SK-N-SH (cell line): ENCODE data around the gene MTCL3.

ENCODE experiments used
- CHD2 ChIP-seq: fragments of 150-350 bp; IDR thresholded peaks from 2 replicates; pipeline ENCODE4 v1.6.1; 2018; ENCODE audit warnings: low read length; ENCODE audit not compliant: partially characterized antibody
- CTCF ChIP-seq: fragments of 200-600 bp; sonication (generic); IDR thresholded peaks from 2 replicates; pipeline ENCODE4 v1.6.1; 2017; ENCODE audit warnings: antibody characterized with exemption, mild to moderate bottlenecking, moderate library complexity
- EP300 ChIP-seq, 2 experiments: IDR thresholded peaks; 2 replicates each; pipeline versions ENCODE4 v1.4.0 to v1.6.1; 2012; ENCODE audit warnings: borderline replicate concordance in 1 of 2, low read depth in 1 of 2, low read length in 1 of 2
- EZH2phosphoT487 ChIP-seq: fragments of 200-600 bp; sonication (generic); IDR thresholded peaks from 2 replicates; pipeline ENCODE4 v1.6.1; 2017; ENCODE audit warnings: low read depth, mixed run types, mild to moderate bottlenecking, antibody characterized with exemption, moderate library complexity, borderline replicate concordance
- GABPA ChIP-seq: IDR thresholded peaks from 2 replicates; pipeline ENCODE4 v1.4.0; 2012; ENCODE audit warnings: low read depth, mild to moderate bottlenecking
- GATA2 ChIP-seq: sonication (generic); formaldehyde crosslinking; IDR thresholded peaks from 2 replicates; pipeline ENCODE4 v1.5.0; 2020; ENCODE audit warnings: mild to moderate bottlenecking, missing genetic modification reagents
- MAX ChIP-seq: IDR thresholded peaks from 2 replicates; pipeline ENCODE4 v1.4.0; 2012; ENCODE audit warnings: low read depth
- MXI1 ChIP-seq: IDR thresholded peaks from 2 replicates; pipeline ENCODE4 v1.6.1; 2012; ENCODE audit warnings: mild to moderate bottlenecking, low read depth, low read length, improper control_type of control experiment
- POLR2AphosphoS5 ChIP-seq: IDR thresholded peaks from 2 replicates; pipeline ENCODE4 v1.6.1; 2012; ENCODE audit warnings: low read depth, low read length
- RCOR1 ChIP-seq: fragments of 150-350 bp; IDR thresholded peaks from 2 replicates; pipeline ENCODE4 v1.6.1; 2017; ENCODE audit warnings: antibody characterized with exemption, low read length
- RXRA ChIP-seq: IDR thresholded peaks from 2 replicates; pipeline ENCODE4 v1.4.0; 2012; ENCODE audit warnings: low read depth, mild to moderate bottlenecking, borderline replicate concordance
- SIN3A ChIP-seq: IDR thresholded peaks from 2 replicates; pipeline ENCODE4 v1.6.1; 2012; ENCODE audit warnings: low read depth, mild to moderate bottlenecking, low read length, moderate library complexity, borderline replicate concordance
- TCF12 ChIP-seq: IDR thresholded peaks from 2 replicates; pipeline ENCODE4 v1.4.0; 2012
- USF1 ChIP-seq: IDR thresholded peaks from 2 replicates; pipeline ENCODE4 v1.4.0; 2012; ENCODE audit warnings: low read depth, borderline replicate concordance

- TF ChIP-seq CTCF (no peak), GATA2 (CRISPR knock-in tag) (no peak), USF1 (no peak), SIN3A (no peak), GABPA (no peak), CHD2 (no peak), EZH2phosphoT487 (no peak), TCF12 (no peak), EP300 (IDR thresholded peaks at IDR 0.05; ENCODE audit: borderline replicate concordance in 1 of 2, low read depth in 1 of 2, low read length in 1 of 2) (no peak), POLR2AphosphoS5 (no peak), RCOR1 (no peak), RXRA (no peak), MAX (no peak), MXI1 (no peak)
These were observed 84.5 kb downstream of the MTCL3 start for GRCh38 chr6:127434651-127435050.
